ENCODE measurements around the gene LRRC2.

LRRC2 gene

GRCh38 chr3:46566040-46566641 is at the start of gene LRRC2:
TSS of gene LRRC2 (minus strand) at chr3:46566302. CDS start at chr3:46551591, 14,711 bp downstream.
- H3K27me3 ChIP-seq (ENCODE audit: control insufficient read depth, insufficient read depth, low read length): peaks cover 8% of the 10 kb centered on the region
- peaks cover 3% of the 10 kb centered on the region for H3K9me3 ChIP-seq (ENCODE audit: control insufficient read depth, low read depth, low read length)
- H3K4me3 ChIP-seq (ENCODE audit: low read length): peak within 1 kb of the TSS; percentile 57
- H3K27ac ChIP-seq (ENCODE audit: low read length): no peak within 1 kb of the TSS
- H3K36me3 ChIP-seq (ENCODE audit: control insufficient read depth, low read depth, low read length): no peaks in the 10 kb centered on the region
- H3K4me1 ChIP-seq (ENCODE audit: control insufficient read depth, low read depth, low read length): peaks cover 28% of the 10 kb centered on the region
- peak within 1 kb of the TSS; percentile 40 for H3K9ac ChIP-seq (ENCODE audit: low read length)

- Histone ChIP-seq H3K9me3 (ENCODE audit: control insufficient read depth, low read depth, low read length) (no peaks in the 10 kb centered on the region), H3K27ac (ENCODE audit: low read length) (no peak overlapping the region), H3K4me1 (ENCODE audit: control insufficient read depth, low read depth, low read length) (no peaks in the 10 kb centered on the region), H3K27me3 (ENCODE audit: control insufficient read depth, insufficient read depth, low read length) (no peaks in the 10 kb centered on the region), H3K9ac (ENCODE audit: low read length) (no peak overlapping the region), H3K36me3 (ENCODE audit: control insufficient read depth, low read depth, low read length) (no peaks in the 10 kb centered on the region), H3K4me3 (ENCODE audit: low read length) (no peak overlapping the region)
Observed at GRCh38 chr3:46615050-46615775, 49.1 kb upstream of the LRRC2 start.

GRCh38 chr3:46614431-46614830 is 48.3 kb upstream of the LRRC2 start:
- peaks cover 4% of the 10 kb centered on the region for H3K4me1 ChIP-seq (ENCODE audit: control insufficient read depth, low read depth, low read length)
- H3K36me3 ChIP-seq (ENCODE audit: control insufficient read depth, low read depth, low read length): no peaks in the 10 kb centered on the region
- no peaks in the 10 kb centered on the region for H3K27me3 ChIP-seq (ENCODE audit: control insufficient read depth, insufficient read depth, low read length)
- no peak overlapping the region for H3K9ac ChIP-seq (ENCODE audit: low read length)
- no peak overlapping the region for H3K27ac ChIP-seq (ENCODE audit: low read length)
- no peaks in the 10 kb centered on the region for H3K9me3 ChIP-seq (ENCODE audit: control insufficient read depth, low read depth, low read length)
- no peak overlapping the region for H3K4me3 ChIP-seq (ENCODE audit: low read length)

- H3K4me3 ChIP-seq (ENCODE audit: low read length): no peak overlapping the region
- H3K4me1 ChIP-seq (ENCODE audit: control insufficient read depth, low read depth, low read length): peaks cover 4% of the 10 kb centered on the region
- H3K36me3 ChIP-seq (ENCODE audit: control insufficient read depth, low read depth, low read length): no peaks in the 10 kb centered on the region
- H3K9ac ChIP-seq (ENCODE audit: low read length): no peak overlapping the region
- no peak overlapping the region for H3K27ac ChIP-seq (ENCODE audit: low read length)
- H3K27me3 ChIP-seq (ENCODE audit: control insufficient read depth, insufficient read depth, low read length): no peaks in the 10 kb centered on the region
- no peaks in the 10 kb centered on the region for H3K9me3 ChIP-seq (ENCODE audit: control insufficient read depth, low read depth, low read length)
Observed at GRCh38 chr3:46613313-46614005, 47.4 kb upstream of the LRRC2 start.

- no peaks in the 10 kb centered on the region for H3K27me3 ChIP-seq (ENCODE audit: control insufficient read depth, insufficient read depth, low read length)
- H3K27ac ChIP-seq (ENCODE audit: low read length): no peak within 1 kb of the TSS
Observed at GRCh38 chr3:46612324-46612723, 46.2 kb upstream of the LRRC2 start, which contains the start of gene FAM240A. TSS of gene FAM240A (plus strand) at chr3:46612525. CDS start at chr3:46612684, 159 bp downstream.

GRCh38 chr3:46609944-46610722 is 44.0 kb upstream of the LRRC2 start:
- Histone ChIP-seq H3K36me3 (ENCODE audit: control insufficient read depth, low read depth, low read length) (no peaks in the 10 kb centered on the region), H3K27ac (ENCODE audit: low read length) (no peak overlapping the region), H3K9ac (ENCODE audit: low read length) (no peak overlapping the region), H3K4me3 (ENCODE audit: low read length) (no peak overlapping the region), H3K9me3 (ENCODE audit: control insufficient read depth, low read depth, low read length) (no peaks in the 10 kb centered on the region), H3K27me3 (ENCODE audit: control insufficient read depth, insufficient read depth, low read length) (no peaks in the 10 kb centered on the region), H3K4me1 (ENCODE audit: control insufficient read depth, low read depth, low read length) (peaks cover 10% of the 10 kb centered on the region)

More at GRCh38 chr3:46612324-46612723, 46.2 kb upstream of the LRRC2 start, which contains the start of gene FAM240A:
- H3K9ac ChIP-seq (ENCODE audit: low read length): no peak within 1 kb of the TSS
- no peak within 1 kb of the TSS for H3K4me3 ChIP-seq (ENCODE audit: low read length)
- H3K4me1 ChIP-seq (ENCODE audit: control insufficient read depth, low read depth, low read length): peaks cover 10% of the 10 kb centered on the region
- H3K36me3 ChIP-seq (ENCODE audit: control insufficient read depth, low read depth, low read length): no peaks in the 10 kb centered on the region
- H3K9me3 ChIP-seq (ENCODE audit: control insufficient read depth, low read depth, low read length): no peaks in the 10 kb centered on the region

- no peak overlapping the region for H3K27ac ChIP-seq (ENCODE audit: low read length)
- H3K36me3 ChIP-seq (ENCODE audit: control insufficient read depth, low read depth, low read length): no peaks in the 10 kb centered on the region
- H3K4me1 ChIP-seq (ENCODE audit: control insufficient read depth, low read depth, low read length): peaks cover 15% of the 10 kb centered on the region
- H3K27me3 ChIP-seq (ENCODE audit: control insufficient read depth, insufficient read depth, low read length): no peaks in the 10 kb centered on the region
- H3K9ac ChIP-seq (ENCODE audit: low read length): no peak overlapping the region
- H3K4me3 ChIP-seq (ENCODE audit: low read length): no peak overlapping the region
- H3K9me3 ChIP-seq (ENCODE audit: control insufficient read depth, low read depth, low read length): no peaks in the 10 kb centered on the region
Observed at GRCh38 chr3:46609212-46609721, 43.2 kb upstream of the LRRC2 start.

- Histone ChIP-seq H3K27ac (ENCODE audit: low read length) (no peak overlapping the region), H3K9ac (ENCODE audit: low read length) (no peak overlapping the region), H3K36me3 (ENCODE audit: control insufficient read depth, low read depth, low read length) (no peaks in the 10 kb centered on the region), H3K4me1 (ENCODE audit: control insufficient read depth, low read depth, low read length) (peaks cover 26% of the 10 kb centered on the region), H3K4me3 (ENCODE audit: low read length) (no peak overlapping the region), H3K27me3 (ENCODE audit: control insufficient read depth, insufficient read depth, low read length) (no peaks in the 10 kb centered on the region), H3K9me3 (ENCODE audit: control insufficient read depth, low read depth, low read length) (no peaks in the 10 kb centered on the region)
Observed at GRCh38 chr3:46607603-46608028, 41.5 kb upstream of the LRRC2 start.

GRCh38 chr3:46604127-46604526 is 38.0 kb upstream of the LRRC2 start:
- Histone ChIP-seq H3K4me3 (ENCODE audit: low read length) (no peak overlapping the region), H3K36me3 (ENCODE audit: control insufficient read depth, low read depth, low read length) (no peaks in the 10 kb centered on the region), H3K27me3 (ENCODE audit: control insufficient read depth, insufficient read depth, low read length) (no peaks in the 10 kb centered on the region), H3K4me1 (ENCODE audit: control insufficient read depth, low read depth, low read length) (peaks cover 32% of the 10 kb centered on the region), H3K27ac (ENCODE audit: low read length) (no peak overlapping the region), H3K9ac (ENCODE audit: low read length) (no peak overlapping the region), H3K9me3 (ENCODE audit: control insufficient read depth, low read depth, low read length) (no peaks in the 10 kb centered on the region)

- Histone ChIP-seq H3K4me3 (ENCODE audit: low read length) (no peak overlapping the region), H3K4me1 (ENCODE audit: control insufficient read depth, low read depth, low read length) (peaks cover 38% of the 10 kb centered on the region), H3K36me3 (ENCODE audit: control insufficient read depth, low read depth, low read length) (no peaks in the 10 kb centered on the region), H3K27ac (ENCODE audit: low read length) (no peak overlapping the region), H3K27me3 (ENCODE audit: control insufficient read depth, insufficient read depth, low read length) (no peaks in the 10 kb centered on the region), H3K9me3 (ENCODE audit: control insufficient read depth, low read depth, low read length) (no peaks in the 10 kb centered on the region), H3K9ac (ENCODE audit: low read length) (no peak overlapping the region)
Observed at GRCh38 chr3:46603446-46604046, 37.4 kb upstream of the LRRC2 start.
